COLO668 (cell line): ENCODE data around the gene BRAF.
"Not testable (repeated sequence)": the region's sequence is repeated elsewhere in the genome, so short reads cannot be mapped to it uniquely, and the experiment has no call there.

Source experiments
- DNase-seq: peaks from one replicate; lab custom pipeline; 2025; ENCODE audit not compliant: unreplicated experiment; lab: John Stamatoyannopoulos, UW

BRAF gene

DNA sequence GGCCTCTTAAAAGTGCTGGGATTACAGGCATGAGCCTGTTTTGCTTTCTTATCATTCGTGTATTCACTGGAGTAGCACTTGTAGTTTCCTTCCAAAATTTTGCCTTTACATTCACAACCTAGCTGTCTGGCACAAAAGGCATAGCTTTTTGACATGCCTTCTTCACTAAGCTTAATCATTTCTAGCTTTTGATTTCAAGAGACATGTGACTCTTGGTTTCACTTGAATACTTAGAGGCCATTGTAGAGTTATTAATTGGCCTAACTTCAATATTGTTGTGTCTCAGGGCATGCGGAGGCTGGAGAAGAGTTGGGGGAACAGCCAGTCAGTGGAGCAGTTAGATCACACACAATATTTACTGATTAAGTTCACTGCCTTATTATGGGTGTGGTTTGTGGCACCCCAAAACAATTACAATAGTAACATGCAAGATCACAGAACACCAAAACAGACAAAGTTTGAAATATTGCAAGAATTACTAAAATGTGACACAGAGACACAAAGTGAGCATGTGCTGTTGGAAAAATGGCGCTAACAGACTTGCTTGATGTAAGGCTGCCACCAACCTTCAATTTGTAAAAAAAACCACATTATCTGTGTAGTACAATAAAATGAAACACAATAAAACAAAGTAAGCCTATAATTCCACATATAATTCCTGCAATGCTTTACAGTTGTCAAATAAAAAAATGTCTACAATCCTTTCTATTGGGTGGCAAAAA lies 43.1 kb downstream of the BRAF start:
- DNase-seq: no peak

DNA sequence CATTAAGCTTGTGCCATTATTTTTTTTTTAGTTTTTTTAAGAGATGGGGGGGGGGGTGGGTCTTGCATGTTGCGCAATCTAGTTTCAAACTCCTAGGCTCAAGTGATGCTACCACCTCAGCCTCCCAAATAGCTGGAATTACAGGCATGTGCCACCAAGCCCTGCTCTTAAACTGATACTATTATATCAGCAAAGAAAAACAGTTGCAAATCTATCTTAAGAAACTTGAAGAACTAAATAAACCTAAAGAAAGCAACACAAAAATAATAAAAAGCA lies 47.5 kb downstream of the BRAF start:
- DNase-seq: no peak

- no peak for DNase-seq
Measured at GRCh38 chr7:140876519-140877248, 48.0 kb downstream of the BRAF start.

DNA sequence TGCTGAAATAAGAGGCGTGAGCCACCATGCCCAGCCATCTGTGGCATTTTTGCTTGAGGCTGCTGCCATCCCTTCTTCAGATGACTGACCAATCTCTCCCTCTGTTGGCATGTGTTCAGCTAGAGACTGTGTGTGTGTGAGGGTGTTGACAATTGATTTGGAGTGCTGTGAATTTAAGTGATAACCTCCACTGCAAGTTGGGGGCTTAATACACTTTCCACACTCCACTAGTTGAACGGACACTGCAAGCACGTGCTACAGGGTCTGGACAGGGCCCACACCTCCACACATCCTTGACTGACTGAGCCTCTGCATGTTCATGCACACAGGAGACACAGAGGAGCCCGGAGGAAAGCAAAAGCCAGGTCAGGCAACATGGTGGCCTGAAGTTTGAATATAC lies 51.3 kb downstream of the BRAF start:
- DNase-seq: no peak

DNA sequence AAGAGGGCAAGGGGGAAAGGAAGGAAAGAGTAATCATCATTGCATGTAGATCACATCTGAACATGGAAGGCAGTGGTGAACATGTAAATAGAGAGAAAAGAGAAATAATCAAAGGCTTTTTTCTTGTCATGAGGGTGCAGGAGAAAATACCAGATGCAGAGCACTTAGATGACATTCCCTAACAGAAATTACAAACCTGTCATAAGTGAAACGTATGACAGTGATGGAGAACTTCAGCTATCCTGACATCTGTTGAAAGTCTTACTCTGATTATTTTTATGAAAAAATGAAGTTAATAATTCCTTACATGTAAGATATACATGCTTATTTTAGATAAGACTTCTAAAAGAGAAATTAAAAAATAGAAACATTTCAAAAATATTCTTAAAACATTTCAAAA lies 54.7 kb downstream of the BRAF start:
- DNase-seq: no peak

GRCh38 chr7:140869430-140869829 lies 55.3 kb downstream of the BRAF start:
- no peak for DNase-seq

DNA sequence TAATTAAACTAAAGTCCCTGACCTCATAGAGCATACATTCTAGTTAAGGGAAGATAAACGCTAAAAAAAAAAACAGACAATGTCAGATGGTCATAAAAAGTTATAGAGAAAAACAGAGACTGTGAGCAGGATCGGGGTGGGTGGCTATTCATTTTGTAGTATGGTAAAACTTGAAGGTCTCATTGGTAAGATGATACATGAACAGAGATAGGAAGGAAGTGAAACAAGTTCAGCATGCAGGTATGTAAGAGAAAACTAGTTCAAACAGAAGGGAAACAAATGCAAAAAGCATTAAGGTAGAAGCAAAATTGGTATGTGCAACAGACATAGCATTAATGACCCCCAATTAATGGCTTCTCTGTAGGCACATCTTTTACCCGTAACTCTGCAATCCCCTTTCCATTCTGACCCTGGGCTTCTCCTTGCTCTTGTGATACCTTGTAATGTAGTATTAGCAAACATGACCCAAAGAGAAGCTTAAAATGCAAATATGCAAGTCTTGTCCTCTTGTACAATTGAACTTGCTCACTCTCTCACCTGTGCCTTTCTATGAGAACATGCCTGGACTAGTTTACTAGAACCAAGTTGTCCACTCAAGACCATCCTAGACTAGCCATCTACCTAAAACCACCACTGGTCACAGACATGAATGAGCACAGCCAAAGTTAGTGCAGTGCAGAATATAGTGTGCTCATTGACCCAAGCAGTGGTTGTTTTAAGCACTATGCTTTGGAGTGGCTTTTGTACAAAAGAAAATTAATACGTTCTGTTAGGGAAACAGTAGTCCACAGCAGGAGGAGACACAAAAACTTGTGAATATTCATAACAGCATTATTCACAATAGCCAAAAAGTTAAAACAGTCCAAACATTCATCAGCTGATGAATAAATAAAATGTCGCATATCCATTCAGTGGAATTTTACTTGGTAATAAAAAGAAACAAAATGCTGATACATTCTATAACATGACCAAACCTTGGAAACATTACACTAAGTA lies 57.0 kb downstream of the BRAF start:
- DNase-seq: no peak

DNA sequence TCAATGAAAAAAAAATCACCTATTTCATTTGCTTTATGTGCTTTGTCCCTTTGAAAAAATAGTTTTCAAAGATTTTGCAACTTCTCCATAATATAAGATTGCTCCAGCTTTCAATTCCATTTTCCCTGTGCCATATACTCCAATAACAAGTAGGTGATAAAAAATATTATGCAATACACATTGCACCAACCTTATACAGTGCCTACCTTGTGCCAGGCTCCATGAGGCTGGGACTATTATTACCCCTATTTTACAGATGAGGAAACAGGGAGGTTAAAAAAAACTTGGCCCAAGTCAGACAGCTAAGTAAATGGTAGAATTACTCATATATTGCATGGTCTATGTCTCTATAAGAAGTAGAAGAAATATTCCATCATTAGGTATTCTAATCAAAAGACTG lies 57.8 kb downstream of the BRAF start:
- DNase-seq: no peak

- no peak for DNase-seq
Measured at GRCh38 chr7:140864732-140865131, 60.0 kb downstream of the BRAF start.

- no peak for DNase-seq
Measured at GRCh38 chr7:140863867-140864266, 60.9 kb downstream of the BRAF start.

DNA sequence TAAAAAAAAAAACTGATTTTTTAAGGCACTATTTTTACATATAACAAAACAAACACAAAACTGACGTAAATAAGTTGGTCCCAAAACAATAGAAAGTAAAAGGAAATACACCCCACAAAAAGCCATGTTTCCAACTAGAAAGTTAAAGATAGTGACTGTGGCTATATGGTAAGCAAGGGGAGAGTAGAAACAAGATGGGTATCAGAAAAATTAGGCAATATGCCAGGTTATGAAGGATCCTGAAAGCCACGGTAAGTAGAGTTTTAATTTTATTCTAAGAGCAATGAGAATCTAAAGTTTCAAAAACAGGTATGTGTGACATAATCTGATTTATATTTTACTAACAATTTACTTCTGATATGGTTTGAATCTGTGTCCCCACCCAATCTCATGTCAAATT lies 61.5 kb downstream of the BRAF start:
- no peak for DNase-seq

- DNase-seq: no peak
Measured at GRCh38 chr7:140857048-140857447, 67.7 kb downstream of the BRAF start.

GRCh38 chr7:140841166-140841715 lies 83.5 kb downstream of the BRAF start:
- no peak for DNase-seq

DNA sequence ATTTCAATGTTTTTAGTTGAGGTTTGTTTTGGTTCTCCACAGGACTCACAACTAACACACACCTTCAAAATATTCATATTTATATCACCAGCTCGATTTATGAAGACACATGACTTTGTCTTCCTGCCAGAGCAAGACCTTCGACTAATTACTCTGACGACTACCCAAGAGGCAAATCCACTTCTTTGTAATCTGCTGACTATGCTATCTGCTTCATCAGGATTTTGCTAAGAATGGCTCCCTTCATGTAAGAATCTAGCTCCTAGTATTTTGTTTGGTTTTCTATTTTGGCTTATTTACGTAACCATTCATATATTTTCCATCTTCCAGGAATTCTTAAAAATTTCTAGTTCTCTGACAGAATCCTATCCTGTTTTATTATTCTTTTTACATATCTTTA lies 93.0 kb downstream of the BRAF start:
- no peak for DNase-seq

GRCh38 chr7:140829720-140830119 lies 95.0 kb downstream of the BRAF start:
- DNase-seq: no peak

- DNase-seq: no peak
Measured at GRCh38 chr7:140828741-140829140, 96.0 kb downstream of the BRAF start.

DNA sequence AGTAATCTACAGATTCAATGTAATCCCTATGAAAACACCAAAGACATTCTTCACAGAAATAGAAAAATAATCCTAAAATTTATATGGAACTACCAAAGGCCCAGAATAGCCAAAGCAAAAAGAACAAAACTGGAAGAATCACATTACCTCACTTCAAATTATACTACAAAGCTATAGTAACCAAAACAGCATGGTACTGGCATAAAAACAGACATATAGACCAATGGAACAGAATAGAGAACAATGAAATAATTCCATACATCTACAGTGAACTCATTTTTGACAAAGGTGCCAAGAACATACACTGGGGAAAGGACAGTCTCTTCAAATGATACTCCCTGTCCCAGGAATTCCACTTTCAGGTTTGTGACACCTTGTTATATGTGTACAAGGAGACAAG lies 107.3 kb downstream of the BRAF start:
- not testable (repeated sequence) for DNase-seq

DNA sequence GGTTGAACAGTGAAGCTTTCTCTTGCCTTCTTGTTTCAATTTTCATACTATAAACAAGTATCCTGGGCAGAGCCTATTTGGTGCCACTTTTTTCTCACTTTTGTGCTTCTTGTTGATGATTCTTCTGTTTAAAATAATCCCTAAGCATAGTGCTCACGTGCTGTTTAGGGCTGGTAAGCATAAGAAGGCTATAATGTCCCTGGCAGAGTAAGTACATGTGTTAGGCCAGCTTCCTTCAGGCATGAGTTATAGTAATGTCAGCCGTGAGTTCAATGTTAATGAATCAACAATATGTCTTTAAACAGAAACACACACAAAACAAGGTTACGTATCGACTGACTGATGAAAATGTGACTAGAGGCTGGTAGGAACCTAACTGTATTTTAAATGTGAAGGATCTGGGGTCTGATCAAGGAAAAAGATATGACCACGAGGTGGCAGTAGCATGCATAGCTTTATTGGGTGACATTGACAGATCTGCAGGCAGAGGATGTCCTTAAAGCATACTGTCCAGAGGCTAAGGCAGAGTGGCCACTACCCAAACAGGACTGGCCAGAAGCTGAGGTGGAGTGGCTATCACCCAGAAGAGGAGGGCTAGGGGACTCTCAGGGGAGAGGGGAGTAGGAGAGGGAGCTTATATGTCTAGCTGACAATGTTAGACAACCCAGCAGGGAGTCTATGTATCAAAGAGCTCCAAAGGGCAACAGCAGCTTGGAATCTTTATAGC lies 113.7 kb downstream of the BRAF start:
- peak; percentile 50 for DNase-seq

DNA sequence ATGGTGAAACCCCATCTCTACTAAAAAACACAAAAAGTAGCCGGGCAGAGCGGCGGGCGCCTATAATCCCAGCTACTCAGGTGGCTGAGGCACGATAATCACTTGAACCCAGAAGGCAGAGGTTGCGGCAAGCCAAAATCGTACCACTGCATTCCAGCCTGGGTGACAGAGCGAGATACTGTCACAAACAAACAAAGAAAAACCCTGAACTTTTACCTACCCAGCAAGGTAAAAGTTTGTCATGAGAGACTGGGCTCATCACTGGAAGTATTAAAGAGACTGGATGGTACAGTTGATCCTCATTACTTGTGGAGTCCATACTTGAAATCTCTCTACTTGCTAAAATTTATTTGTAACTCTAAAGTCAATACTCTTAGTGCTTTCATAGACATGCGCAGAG lies 114.3 kb downstream of the BRAF start:
- DNase-seq: no peak

- no peak for DNase-seq
Measured at GRCh38 chr7:140778975-140779374, 145.8 kb downstream of the BRAF start.

DNA sequence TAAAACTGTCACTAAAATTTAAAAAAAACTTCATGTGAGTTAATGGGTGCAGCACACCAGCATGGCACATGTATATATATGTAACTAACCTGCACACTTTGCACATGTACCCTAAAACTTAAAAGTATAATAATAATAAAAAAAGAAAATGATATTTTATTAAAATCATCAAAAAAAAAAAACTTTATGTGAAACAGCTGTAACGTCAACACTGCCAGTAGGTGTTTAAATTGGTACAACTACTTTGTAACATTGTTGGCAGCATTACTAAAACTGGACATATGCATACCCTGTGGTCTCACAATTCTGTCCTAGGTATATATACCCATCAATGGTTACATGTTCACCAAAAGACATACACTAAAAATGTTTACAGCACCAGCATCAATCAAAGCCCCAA lies 146.2 kb downstream of the BRAF start:
- DNase-seq: no peak
